Activated naive CD4-positive, alpha-beta T cell treated with Interleukin-2 at 50 U/mL for 16 hours (primary cell): ENCODE results near the gene GMPPA.

ENCODE experiments used
- DNase-seq: peaks from one replicate; pipeline ENCODE4 v3.0.0-alpha.2; 2020

The GMPPA gene

DNA sequence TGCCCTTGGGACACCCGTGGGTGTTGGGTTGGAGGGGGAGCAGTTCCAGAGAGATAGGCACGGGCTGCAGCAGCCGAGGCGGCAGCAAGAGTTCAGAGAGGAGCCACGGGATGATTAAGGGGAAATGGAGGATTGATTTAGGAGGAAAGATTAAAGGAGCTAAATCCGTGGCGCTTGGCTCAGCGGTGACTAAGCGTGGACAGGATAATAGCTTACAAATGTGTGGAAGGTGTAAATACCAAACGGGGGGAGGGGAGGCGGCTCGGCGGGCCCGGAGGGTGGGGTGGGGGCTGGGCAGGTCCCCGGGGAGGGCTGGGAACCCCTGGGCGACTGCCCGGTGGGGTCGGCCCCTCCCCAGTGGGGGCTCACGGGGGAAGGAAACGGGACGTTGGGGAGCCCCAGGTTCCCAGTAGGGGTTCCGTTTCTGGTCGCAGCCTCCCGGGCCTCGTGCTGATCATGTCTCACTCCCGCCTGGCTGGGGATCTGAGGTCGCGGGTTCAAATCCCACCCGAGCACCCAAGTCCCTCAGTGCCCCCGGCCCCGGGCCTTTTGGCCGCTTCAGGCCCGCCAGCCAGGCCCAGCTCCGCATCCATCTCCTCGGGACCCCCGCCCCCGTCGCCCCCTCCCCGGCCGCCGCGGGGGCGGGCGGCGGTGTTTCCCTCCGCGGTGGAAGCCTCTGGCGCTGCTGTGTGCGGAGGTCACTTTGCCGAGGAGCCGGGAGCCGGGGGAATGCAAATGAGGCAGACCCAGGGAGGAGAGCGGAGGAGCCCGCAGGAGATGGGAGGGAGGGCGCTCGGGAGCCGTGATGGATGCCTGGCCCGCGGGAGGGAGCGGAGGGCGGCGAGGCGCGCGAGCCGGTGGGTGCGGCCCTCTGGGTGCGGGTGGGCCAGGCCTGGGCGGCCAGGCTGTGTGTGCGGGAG lies 23.7 kb downstream of the GMPPA start:
- DNase-seq, result no peak

DNA sequence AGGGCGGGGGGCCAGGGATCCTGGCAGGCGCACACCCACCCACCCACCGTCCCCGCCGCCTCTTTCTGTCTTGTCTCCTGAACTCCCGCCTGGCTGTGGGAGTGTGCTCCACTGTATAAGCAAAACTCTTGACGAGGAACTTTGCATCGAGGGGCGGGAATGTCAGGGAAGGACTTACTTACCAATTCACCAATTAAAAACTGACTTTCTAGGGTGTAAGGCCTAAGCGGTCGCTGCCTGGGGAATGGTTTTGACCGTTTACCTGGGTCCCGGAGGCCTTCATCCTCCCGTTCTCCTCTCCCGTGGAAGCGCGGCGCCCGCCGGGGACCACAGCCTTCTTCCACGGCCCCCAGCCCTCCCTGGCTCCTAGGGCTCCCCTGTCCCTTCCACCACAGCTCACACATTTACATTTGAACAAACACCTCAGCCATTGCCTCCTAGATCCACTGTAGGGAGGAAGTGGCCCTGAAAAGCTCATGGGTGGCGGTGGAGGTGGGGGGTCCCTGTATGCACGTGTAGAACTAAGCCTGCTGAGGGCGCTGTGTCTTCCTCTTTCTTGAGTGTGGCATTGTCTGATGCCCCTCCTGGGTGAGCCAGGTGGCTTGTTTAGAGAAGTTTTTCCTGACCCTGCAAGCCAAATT lies 24.5 kb downstream of the GMPPA start:
- DNase-seq, result no peak

DNA sequence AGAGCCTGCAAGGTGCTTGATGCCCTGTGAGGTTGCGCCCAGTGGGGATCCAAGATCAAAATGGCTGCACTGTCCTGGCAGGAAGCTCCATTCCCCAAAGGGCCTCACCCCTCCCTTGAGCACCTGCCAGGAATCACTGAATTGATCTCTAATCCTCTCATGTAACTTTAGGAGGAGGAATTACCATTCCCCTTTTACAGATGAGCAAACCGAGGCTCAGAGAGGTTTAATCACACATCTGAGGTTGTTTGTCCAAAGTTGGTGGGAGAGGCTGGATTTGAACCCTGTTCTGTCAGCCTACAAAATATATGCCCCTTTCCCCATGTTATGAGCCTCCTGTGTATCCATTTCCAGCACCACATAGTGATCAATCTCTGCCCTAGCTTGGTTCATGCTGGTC lies 26.1 kb downstream of the GMPPA start:
- no peak for DNase-seq

DNA sequence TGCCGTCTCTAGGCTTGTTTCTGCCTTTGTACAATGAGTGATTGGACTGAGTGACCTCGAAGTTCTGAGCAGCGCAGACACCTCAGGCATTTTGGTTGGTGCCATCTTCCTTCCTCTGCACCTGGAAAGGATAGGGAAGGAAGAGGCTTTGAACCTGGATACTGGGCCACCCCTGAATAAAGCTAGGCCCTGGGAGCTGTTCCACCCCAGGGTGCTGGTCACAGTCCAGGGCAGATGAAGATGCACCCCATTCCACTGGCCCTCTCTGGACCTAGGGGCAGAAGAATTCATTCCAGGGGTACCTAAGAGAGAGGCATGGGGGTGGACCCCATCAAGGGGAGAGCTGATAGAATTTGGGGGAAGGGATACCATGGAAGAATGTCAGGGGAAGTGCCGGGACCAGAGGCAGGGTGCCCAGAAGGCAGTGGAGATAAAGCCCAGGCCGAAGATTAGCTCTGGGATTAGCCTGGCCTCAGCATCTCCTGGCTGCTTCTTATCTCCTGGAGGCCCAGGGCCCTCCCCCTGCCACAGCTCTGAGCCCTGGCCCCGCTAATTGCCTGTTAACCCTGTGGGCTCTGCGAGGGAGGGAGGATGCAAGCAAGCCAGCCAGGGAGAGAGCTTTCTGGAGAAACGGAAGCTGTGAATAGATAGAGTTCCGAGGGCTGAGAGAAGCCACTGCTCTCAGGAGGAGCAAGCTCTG lies 27.0 kb downstream of the GMPPA start:
- no peak for DNase-seq

DNA sequence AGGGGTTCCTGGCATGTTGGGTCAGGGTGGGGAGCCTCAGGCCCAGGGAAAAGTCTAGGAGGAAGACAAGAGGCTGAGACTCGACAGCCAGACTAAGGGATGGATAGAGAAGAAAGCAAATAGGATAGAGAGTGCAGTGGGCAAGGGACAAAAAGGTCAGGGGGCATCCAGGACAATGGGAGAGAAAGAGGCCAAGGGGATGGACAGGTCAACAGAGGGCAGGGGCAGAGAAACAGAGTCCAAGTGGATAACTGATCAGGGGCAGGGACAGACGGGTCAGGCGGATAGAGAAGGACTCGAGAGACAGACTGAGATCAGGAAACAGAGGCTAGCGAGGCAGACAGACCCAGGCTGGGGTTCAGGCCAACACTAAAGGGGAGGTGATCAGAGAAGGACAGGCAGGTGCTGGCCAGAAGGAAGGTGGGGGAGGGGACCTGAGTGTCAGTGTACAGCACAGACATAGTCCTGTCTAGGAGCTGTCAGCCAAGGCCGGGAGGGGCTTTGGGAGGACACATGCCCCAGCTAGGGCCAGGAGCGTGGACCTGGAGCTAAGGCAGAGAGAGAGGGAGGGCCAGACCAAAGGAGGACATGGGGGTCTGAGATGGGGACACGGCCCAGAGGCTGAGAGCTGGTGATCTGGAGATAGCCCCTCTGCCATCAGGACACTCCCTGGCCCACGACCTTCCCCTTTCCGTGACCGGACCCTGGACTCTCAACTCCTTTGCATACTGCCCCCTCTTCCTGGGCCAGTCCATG lies 27.8 kb downstream of the GMPPA start:
- DNase-seq, result no peak

DNA sequence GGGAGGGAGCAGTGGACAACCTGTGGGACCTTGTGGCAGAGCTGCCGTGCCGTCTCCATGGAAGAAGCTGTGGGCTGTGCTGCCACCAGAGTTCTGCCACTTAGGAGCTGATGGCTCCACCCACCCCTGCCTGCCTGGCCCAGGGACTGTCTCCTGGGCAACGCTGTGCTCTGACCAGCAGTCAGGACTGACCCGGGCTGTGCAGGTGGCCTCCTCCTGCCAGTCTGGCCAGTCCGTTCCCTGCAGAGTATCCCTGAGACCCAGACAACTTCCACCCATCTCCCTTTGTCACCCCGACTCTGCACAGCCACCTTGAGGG lies 28.3 kb downstream of the GMPPA start:
- DNase-seq, result no peak

DNA sequence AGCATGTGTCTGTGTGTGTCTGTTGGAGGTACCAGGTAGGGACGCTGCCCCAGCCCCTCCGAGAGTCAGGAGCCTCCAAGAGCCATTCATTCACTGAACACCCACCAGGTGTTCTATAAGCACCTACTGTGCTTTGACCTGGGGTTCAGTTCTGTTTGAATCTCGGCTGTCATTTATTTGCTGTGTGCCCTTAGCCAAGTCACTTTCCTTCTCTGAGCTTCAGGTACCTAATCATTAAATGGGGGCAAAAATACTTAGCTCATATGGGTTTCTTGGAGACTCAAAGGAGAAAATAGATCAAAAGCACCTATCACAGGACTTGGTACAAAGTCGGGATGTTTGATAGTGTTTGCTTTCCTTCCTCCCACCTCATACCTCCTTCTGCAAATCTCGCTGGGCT lies 28.8 kb downstream of the GMPPA start:
- DNase-seq, result no peak

DNA sequence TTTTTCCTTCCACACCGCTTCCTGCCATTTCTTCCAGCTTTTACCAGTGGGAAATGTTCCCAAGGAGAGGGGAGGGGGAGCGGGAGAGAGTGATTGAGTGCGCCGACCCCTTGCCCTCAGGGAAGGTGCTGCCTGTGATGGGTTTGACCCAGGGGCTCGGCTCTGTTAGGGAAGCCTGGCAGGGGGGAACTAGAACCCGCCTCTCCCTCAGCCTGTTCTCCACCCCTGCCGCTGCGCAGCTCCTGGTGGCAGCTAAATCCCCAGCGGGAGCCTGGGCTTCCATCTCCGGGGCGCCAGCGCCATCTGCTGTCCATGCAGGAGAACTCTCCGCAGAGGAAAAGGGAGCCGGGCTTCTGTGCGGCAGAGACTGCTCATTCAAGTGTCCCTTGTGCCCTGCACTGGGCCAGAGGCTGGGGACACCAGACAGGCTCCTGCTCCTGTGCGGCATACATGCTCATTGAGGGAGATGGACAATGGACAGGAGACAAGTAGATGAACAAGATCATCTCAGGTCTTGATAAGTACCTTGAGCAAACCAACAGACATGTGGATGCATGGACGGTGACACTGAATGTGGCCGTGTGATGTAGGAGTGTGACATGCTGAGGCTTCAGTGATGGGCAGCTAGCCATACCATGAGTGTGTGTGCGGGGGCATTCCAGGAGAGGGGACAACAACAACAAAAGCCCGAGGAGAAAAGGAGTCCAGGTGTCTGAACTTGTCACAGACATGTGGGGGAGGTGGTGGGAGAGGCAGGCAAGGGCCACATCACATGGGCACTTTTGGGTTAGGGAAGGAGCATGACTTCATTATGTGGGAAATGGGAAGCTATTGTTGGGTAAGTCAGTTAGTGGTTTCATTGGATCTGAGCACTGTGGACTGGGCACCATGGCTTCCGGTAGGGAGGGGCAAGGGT lies 31.6 kb downstream of the GMPPA start:
- peak; percentile 85 for DNase-seq

DNA sequence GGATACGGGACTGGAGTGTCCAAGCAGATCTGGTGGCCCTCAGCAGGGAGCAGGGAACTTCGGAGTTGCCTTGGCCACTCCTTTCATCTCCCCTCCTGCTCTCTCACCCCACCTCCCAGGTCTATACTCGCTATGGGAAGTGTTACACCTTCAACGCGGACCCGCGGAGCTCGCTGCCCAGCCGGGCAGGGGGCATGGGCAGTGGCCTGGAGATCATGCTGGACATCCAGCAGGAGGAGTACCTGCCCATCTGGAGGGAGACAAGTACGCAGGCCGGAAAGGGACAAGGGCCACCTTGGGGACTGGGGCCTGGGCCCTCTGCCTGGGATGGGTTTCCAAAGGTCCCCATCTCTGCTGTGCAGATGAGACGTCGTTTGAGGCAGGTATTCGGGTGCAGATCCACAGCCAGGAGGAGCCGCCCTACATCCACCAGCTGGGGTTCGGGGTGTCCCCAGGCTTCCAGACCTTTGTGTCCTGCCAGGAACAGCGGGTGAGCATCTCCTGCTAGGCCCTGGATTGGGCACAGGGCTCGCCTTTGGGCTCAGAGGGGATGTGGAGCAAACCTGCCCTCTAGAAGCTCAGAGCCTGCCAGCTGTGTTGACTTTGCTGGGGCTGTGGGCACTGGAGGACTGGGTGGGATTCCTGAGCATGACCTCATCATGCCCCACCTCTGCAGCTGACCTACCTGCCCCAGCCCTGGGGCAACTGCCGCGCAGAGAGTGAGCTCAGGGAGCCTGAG lies 33.1 kb downstream of the GMPPA start:
- DNase-seq, result no peak

DNA sequence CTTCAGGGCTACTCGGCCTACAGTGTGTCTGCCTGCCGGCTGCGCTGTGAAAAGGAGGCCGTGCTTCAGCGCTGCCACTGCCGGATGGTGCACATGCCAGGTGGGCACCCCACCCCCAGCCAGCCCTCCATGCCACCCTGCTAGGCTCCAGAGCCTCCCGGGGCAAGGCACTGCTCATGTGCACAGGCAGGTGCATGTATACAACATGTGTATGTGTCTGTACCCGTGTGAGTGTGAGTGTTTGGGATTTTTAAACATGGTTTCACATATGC lies 33.6 kb downstream of the GMPPA start:
- no peak for DNase-seq

DNA sequence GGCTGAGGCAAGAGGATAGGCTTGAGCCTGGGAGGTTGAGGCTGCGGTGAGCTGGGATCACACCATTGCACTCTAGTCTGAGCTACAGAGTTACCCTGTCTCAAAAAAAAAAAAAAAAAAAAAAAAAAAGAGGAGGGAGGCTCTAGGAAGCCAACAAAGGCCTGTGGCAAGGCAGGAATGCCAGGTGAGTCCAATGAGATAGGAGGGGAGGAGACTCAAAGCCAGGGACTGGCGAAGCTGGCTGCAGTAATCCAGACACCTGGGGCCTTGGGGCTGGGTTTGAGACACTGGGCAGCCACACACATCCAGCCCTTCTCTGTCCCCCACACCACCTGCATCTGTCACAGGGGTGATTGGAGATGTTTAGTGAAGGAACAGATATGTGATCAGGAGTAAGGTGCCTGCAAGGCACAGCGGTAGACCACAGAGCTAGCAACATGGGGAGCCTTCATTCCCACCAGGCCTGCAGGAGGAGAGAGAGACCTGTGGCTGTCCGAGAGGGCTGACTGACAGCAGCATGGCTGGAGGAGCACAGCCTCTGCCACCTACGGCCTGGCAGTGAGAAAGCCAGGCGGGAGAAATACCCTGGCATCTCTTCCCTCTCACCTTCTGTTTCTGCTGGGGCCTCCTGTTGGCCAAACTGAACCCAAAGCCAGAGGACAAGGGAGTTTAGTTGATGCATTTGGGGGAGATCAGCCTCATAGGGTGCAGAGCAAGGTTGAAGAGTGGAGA lies 35.4 kb downstream of the GMPPA start:
- no peak for DNase-seq

DNA sequence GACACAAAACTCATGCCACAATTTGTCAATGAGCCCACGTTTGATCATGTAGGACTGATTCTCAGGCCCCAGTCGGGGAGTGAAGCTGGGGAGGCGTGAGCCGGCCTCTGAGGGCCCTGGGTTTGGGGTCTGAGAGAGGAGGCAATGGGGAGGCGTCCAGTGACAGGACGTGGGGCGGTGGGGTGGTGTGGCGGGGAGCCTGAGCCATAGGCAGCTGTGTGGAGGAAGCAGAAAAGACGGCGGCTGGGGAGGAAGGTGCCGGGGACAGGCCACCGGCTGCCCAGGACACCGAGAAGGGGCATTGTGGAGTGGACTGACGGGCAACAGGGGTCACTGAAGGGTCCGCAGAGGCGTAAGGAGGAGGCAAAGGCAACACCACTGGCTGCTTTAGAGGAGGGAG lies 37.7 kb downstream of the GMPPA start:
- no peak for DNase-seq

DNA sequence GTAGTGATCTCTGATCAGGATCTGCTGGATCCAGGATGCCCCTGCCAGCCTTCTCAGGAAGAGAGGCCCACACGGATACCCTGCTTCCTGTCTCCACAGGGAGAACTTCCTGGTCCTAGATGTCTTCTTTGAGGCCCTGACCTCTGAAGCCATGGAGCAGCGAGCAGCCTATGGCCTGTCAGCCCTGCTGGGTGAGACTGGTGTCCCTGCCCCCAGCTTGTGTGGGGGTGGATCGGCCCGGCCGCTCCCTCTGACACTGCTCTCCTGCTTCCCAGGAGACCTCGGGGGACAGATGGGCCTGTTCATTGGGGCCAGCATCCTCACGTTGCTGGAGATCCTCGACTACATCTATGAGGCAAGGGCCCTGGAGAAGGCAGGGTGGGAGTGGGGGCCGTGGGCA lies 38.3 kb downstream of the GMPPA start:
- DNase-seq, result no peak

DNA sequence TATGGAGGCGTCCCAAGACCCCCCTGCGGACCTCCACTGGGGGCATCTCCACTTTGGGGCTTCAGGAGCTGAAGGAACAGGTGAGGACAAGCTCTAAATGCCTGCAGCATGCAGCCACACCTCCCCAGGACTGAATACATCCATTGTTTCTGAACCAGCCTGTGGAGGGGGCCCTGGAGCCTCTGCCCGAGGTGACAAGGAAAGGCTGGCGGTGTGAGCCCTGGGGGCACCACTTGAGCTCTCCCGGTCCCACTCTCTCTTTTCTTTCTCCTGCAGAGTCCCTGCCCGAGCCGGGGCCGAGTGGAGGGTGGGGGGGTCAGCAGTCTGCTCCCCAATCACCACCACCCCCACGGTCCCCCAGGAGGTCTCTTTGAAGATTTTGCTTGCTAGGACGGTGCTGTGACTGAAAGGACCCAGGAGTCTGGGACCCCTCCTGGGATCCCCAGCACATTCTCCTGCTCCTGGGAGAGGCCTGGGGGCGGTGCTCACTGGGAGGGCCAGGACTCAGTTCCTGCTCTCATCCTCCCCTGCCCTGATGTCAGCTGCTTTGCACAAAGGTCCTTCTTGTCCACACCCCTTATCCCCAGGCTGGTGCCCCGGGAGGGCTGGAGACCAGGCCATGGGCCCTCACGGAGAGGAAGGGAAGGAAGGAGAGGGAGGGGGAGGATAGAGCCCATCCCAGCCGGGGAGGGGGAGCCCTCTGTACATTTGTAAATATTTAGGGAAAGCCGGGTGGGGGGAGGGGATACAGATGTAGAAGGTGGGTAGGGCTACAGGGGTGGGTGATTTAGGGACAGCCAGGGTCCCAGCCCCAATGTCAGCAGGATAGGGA lies 39.2 kb downstream of the GMPPA start:
- no peak for DNase-seq

DNA sequence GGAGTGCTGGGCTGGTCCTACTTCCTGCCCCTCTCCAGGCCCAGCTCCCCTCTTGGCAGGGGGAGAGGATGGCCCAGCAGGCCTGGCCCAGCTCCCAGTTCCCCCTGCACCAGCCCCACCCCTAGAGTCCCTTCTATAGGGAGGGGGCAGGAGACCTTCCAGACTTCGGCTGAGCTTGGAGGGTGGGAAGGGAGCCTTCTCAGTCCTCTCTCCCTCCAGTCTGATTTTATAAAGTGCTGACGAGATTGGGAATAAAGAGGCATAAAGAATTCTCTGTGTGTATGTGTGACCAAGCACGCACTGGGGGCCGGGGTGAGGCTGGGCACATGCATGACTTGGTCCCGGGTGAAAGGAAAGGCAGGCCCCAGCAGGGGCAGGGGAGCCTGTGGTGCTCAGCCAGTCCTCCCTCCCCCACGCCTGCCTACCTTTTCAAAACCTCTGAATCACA lies 39.8 kb downstream of the GMPPA start:
- DNase-seq, result no peak

DNA sequence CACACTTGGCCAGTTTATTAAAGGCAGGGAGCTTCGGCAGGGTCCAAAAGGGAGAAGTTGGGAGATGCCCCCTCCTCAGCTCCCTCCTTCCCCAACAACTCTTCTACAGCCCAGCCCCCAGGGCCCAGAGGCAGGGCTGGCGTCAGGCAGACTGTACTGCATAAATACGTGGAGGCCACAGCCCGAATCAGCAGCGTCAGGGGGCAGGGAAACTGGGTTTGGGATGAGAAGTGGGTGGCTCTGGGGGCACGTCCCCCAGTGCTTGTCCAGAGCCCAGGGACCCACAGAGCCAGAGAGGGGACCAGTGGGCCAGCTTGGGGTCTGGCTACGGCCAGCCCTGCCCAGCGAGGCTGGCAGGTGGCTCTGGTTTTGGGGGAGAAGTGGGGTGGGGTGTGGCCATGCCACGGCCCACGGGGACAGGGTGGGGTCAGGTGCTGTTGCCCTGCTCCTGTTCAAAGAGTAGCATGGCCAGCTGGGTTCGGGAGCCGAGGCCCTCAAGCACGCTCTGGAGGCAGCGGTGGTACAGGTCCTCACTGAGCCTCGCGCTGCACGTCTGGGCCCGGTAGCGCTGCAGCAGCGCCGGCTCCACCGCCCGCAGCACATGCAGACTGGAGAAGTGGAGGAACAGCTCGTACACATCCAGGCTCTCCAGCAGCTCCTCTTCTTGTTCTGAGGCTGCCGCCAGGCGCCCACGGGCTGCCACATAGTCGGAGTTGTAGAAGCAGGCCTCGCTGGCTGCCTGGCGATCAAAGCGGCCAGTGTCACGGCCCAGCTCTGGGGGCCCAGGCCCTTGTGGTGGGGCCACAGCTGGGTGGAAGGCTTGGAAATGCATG lies 40.5 kb downstream of the GMPPA start:
- DNase-seq, result no peak

DNA sequence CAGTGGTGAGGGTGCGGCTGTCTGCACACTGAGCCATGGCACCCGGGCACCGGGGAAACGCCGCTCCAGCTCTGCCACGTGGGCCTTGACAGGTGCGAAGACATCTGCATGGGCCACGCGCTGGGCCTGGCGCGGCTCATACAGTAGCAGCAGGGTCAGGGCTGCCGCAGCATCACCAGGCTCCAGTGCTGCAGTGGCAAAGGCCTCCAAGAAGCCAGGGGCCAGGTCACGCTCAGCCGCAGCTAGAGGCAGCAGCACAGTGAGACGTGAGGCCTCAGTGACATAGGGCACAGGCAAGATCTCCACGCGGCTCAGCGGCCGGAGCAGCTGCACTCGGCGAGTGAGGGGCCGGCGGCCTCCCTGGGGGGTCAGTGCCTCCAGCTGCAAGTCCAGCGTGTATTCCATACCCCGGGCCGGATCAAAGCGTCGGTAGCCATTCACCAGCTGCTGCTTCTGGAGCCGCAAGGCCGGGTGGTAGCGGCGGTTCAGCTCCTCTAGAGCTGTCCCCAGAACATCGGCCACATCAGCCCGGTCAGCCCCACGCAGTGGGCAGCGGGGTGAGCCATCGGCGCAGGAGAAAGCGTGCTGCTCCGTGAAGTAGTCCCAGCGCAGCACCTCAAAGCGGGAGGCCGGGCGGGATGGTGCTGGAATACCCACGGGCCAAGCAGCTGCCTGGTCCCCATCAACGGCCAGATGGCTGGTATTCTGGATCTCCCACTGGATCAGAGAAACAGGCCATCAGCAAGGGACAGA lies 41.4 kb downstream of the GMPPA start:
- no peak for DNase-seq

DNA sequence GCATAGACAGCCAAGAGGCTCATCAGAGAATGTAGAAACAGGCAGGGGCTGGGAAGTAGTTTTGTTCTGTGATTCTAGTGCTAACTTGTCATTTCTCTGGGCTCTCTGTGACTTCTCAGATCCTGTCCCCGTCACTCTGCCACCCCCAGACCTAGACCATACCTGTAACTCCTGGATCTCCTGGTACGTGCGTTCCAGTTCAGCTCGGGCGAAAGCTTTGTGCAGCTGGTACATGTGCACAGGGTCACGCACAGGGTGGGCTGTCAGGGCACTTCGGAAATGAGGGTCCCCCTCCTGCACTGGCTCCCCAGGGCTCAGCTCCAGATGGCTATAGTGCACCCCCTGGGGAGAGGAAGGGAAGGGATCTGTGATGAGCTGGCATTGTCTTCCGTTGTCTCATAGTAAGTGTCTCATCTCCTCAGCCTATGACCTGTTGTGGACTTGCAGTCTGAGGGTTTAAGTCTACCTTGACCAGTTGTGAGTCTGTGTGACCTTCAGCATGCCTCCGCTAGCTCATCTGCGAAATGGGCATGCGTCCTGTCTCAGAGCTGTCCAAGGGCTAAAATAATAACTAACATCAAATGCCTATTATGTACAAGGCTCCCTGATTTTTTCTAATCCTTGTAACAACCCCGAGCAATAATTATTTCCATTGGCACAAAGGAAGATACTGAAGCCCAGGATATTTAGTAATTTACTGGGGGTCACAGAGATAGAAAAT lies 42.3 kb downstream of the GMPPA start:
- DNase-seq, result no peak
